CD14-positive monocyte (primary cell): ENCODE measurements around the gene TM4SF1. TPM values are rescaled to one million over a fixed set of nuclear protein-coding genes. Genes with fewer than 3 reads are reported as not detected.

Experiments
- DNase-seq, 3 donors: peaks; one replicate each; pipeline ENCODE4 v3.0.0-alpha.2; 2011 to 2022
- H2AFZ ChIP-seq: 2 replicates; pipeline ENCODE4 v1.6.0; 2012; ENCODE audit warnings: mild to moderate bottlenecking, low read depth, low read length, inconsistent platforms; ENCODE audit not compliant: insufficient read depth, poor library complexity, severe bottlenecking
- H3K27ac ChIP-seq, 2 donors: 1 replicate in 1 of 2; 2 replicates in 1 of 2; pipeline ENCODE4 v1.5.1; 2012 to 2013; ENCODE audit warnings: low read length in 2 of 2, control low read depth in 1 of 2, inconsistent platforms in 1 of 2, low read depth in 1 of 2, mild to moderate bottlenecking in 1 of 2
- H3K27me3 ChIP-seq, 2 donors: one replicate each; pipeline versions ENCODE4 v1.6.0 to v1.6.1; 2011 to 2013; ENCODE audit warnings: low read length in 2 of 2; ENCODE audit not compliant: control insufficient read depth in 2 of 2, insufficient read depth in 2 of 2
- H3K36me3 ChIP-seq, 2 donors: replicated peaks in 1 of 2; 1 replicate in 1 of 2; 2 replicates in 1 of 2; pipeline versions ENCODE4 v1.5.1 to v1.6.1; 2012 to 2013; ENCODE audit warnings: low read length in 2 of 2, control low read depth in 1 of 2, inconsistent platforms in 1 of 2, mild to moderate bottlenecking in 1 of 2; ENCODE audit not compliant: insufficient read depth in 2 of 2, control insufficient read depth in 1 of 2
- H3K4me1 ChIP-seq, 2 donors: 1 replicate in 1 of 2; 2 replicates in 1 of 2; pipeline versions ENCODE4 v1.5.1 to v1.6.1; 2012 to 2013; ENCODE audit warnings: low read length in 2 of 2, control low read depth in 1 of 2, inconsistent platforms in 1 of 2, mild to moderate bottlenecking in 1 of 2, moderate library complexity in 1 of 2; ENCODE audit not compliant: insufficient read depth in 2 of 2, control insufficient read depth in 1 of 2
- H3K4me2 ChIP-seq: replicated peaks from 2 replicates; pipeline ENCODE3; 2012; ENCODE audit warnings: low read length, moderate library complexity, mild to moderate bottlenecking; ENCODE audit not compliant: poor library complexity, severe bottlenecking; ENCODE audit errors: extremely low read depth
- H3K4me3 ChIP-seq, 3 experiments: fragments of 200-600 bp in 1 of 3; sonication (generic) in 1 of 3; replicated peaks in 1 of 3; 1 replicate in 2 of 3; 2 replicates in 1 of 3; pipeline ENCODE4 v1.5.1; 2011 to 2013; ENCODE audit warnings: low read length in 3 of 3, mild to moderate bottlenecking in 3 of 3, control low read depth in 2 of 3, low read depth in 2 of 3, inconsistent platforms in 1 of 3, moderate library complexity in 1 of 3
- H3K79me2 ChIP-seq: 2 replicates; pipeline ENCODE4 v1.6.0; 2012; ENCODE audit warnings: mild to moderate bottlenecking, control low read depth, inconsistent platforms, low read length, moderate library complexity; ENCODE audit not compliant: insufficient read depth
- H3K9ac ChIP-seq: 2 replicates; pipeline ENCODE4 v1.6.0; 2017; ENCODE audit warnings: low read length, mild to moderate bottlenecking; ENCODE audit not compliant: insufficient read depth, poor library complexity, severe bottlenecking
- H3K9me3 ChIP-seq, 2 donors: replicated peaks in 1 of 2; 1 replicate in 1 of 2; 2 replicates in 1 of 2; pipeline versions ENCODE4 v1.5.1 to v1.6.1; 2012 to 2013; ENCODE audit warnings: low read length in 2 of 2, control low read depth in 1 of 2; ENCODE audit not compliant: control insufficient read depth in 1 of 2, insufficient read depth in 1 of 2
- H4K20me1 ChIP-seq: 2 replicates; pipeline ENCODE4 v1.6.0; 2012; ENCODE audit warnings: mild to moderate bottlenecking, low read length, control low read depth, moderate library complexity; ENCODE audit not compliant: insufficient read depth
- H3K27ac Mint-ChIP-seq, 7 donors: one replicate each; pipeline ENCODE4 v1.8.0; 2020; ENCODE audit warnings: mild to moderate bottlenecking in 7 of 7, mixed read lengths in 7 of 7, moderate library complexity in 6 of 7, inconsistent platforms in 2 of 7
- H3K27me3 Mint-ChIP-seq, 3 donors: one replicate each; pipeline ENCODE4 v1.8.0; 2021 to 2022; ENCODE audit warnings: low read depth in 3 of 3, mild to moderate bottlenecking in 3 of 3, mixed read lengths in 3 of 3, moderate library complexity in 3 of 3, inconsistent platforms in 1 of 3
- H3K36me3 Mint-ChIP-seq, 2 donors: one replicate each; pipeline ENCODE4 v1.8.0; 2020; ENCODE audit warnings: mixed read lengths in 2 of 2, inconsistent platforms in 1 of 2, mild to moderate bottlenecking in 1 of 2
- H3K4me1 Mint-ChIP-seq: one replicate; pipeline ENCODE4 v1.8.0; 2020; ENCODE audit warnings: mild to moderate bottlenecking, mixed read lengths
- H3K4me3 Mint-ChIP-seq, 2 donors: one replicate each; pipeline ENCODE4 v1.8.0; 2020; ENCODE audit warnings: mild to moderate bottlenecking in 2 of 2, mixed read lengths in 2 of 2, moderate library complexity in 1 of 2
- H3K9me3 Mint-ChIP-seq, 7 donors: one replicate each; pipeline ENCODE4 v1.8.0; 2020 to 2022; ENCODE audit warnings: mixed read lengths in 7 of 7, mild to moderate bottlenecking in 6 of 7, moderate library complexity in 6 of 7, inconsistent platforms in 2 of 7
- CTCF ChIP-seq: fragments of 200-600 bp; IDR thresholded peaks from one replicate; pipeline ENCODE4 v1.8.0; 2022; ENCODE audit warnings: antibody characterized with exemption, mild to moderate bottlenecking
- WGBS: methylation state at CpG from one replicate; pipeline ENCODE4 v1.1.5; 2013; ENCODE audit warnings: missing lambda C conversion rate; ENCODE audit not compliant: insufficient coverage; 5-methylcytosine and 5-hydroxymethylcytosine counted together
- intact Hi-C, 2 donors: fragments of 100-400 bp; cut with micrococcal nuclease; formaldehyde crosslinking; loops; one replicate each; pipeline versions ENCODE4 v1.15.0 to v1.15.1; 2023
- polyA plus RNA-seq, 3 donors: library from polyadenylated mRNA; depleted of rRNA in 1 of 3; unstranded in 2 of 3; stranded (reverse) in 1 of 3; fragments of 300-500 nt in 2 of 3; fragments of >200 nt in 1 of 3; fragmentation: Illumina TruSeq in 2 of 3; gene quantifications; 1 replicate in 2 of 3; 2 replicates in 1 of 3; pipeline ENCODE4 v1.2.3, GENCODE V29; 2012 to 2021

The TM4SF1 gene
- polyA plus RNA-seq, 3 donors, result not detected

GRCh38 chr3:149375501-149376196 is 1.8 kb downstream of the TM4SF1 start:
- Histone ChIP-seq H3K9me3 (peaks cover 0 to 3% of the 10 kb centered on the region in 2 donors), H3K36me3 (no peaks in the 10 kb centered on the region), H3K9ac (no peak overlapping the region), H2AFZ (no peak overlapping the region), H3K4me3 (no peak overlapping the region), H4K20me1 (no peaks in the 10 kb centered on the region), H3K27me3 (no peaks in the 10 kb centered on the region), H3K4me2 (no peak overlapping the region), H3K79me2 (no peaks in the 10 kb centered on the region), H3K4me1 (peaks cover 58 to 75% of the 10 kb centered on the region in 2 donors), H3K27ac (no peak overlapping the region)
- H3K36me3 Mint-ChIP-seq, result no peaks in the 10 kb centered on the region
- H3K4me3 Mint-ChIP-seq, result no peak overlapping the region
- TF ChIP-seq CTCF, result no peak
- H3K27ac Mint-ChIP-seq, result peak overlapping the region in 4 of 7 donors; percentile 2 to 74 (median 36)
- peaks cover 56% of the 10 kb centered on the region for H3K4me1 Mint-ChIP-seq
- 76% methylated on average over 2 of the region's 4 CpGs for WGBS
- H3K9me3 Mint-ChIP-seq, result peaks cover 0 to 9% (median 3%) of the 10 kb centered on the region in 7 donors
- intact Hi-C loops, result loop anchor here in 1 of 2 donors (10.0 kb wide), 1 partner anchor 99 kb away; the partner anchor contains the start of gene TM4SF4
- H3K27me3 Mint-ChIP-seq, result peaks cover 0 to 4% (median 2%) of the 10 kb centered on the region in 3 donors
- DNase-seq, result no peak

- no peak for TF ChIP-seq CTCF
- no peak overlapping the region for H2AFZ ChIP-seq
- H3K27me3 Mint-ChIP-seq, result peaks cover 0 to 4% (median 2%) of the 10 kb centered on the region in 3 donors
- intact Hi-C loops, result loop anchor here in 1 of 2 donors (10.0 kb wide), 1 partner anchor 100 kb away; the partner anchor contains the start of gene TM4SF4
- no peak overlapping the region for H3K4me2 ChIP-seq
- peaks cover 65 to 81% of the 10 kb centered on the region in 2 donors for H3K4me1 ChIP-seq
- peak overlapping the region in 5 of 7 donors; percentile 2 to 84 (median 78) for H3K27ac Mint-ChIP-seq
- H3K79me2 ChIP-seq, result no peaks in the 10 kb centered on the region
- H3K9me3 ChIP-seq, result peaks cover 0 to 3% of the 10 kb centered on the region in 2 donors
- no peaks in the 10 kb centered on the region for H3K36me3 Mint-ChIP-seq
- peaks cover 0 to 9% (median 3%) of the 10 kb centered on the region in 7 donors for H3K9me3 Mint-ChIP-seq
- H3K9ac ChIP-seq, result no peak overlapping the region
- H3K27me3 ChIP-seq, result no peaks in the 10 kb centered on the region
- 89% methylated on average over 2 of the region's 3 CpGs for WGBS
- H3K4me3 ChIP-seq, result no peak overlapping the region
- H3K4me1 Mint-ChIP-seq, result peaks cover 63% of the 10 kb centered on the region
- DNase-seq, result peak in 2 of 3 donors; percentile 31 to 60
- no peaks in the 10 kb centered on the region for H3K36me3 ChIP-seq
- H4K20me1 ChIP-seq, result no peaks in the 10 kb centered on the region
- H3K27ac ChIP-seq, result no peak overlapping the region
- H3K4me3 Mint-ChIP-seq, result no peak overlapping the region
Measured at GRCh38 chr3:149374793-149375500, 2.5 kb downstream of the TM4SF1 start.
